HCT116 (cell line): ENCODE results near the gene CHM. TPM values are rescaled to one million over a fixed set of nuclear protein-coding genes. Genes with fewer than 3 reads are reported as not detected.

Experiments used
- ATAC-seq: fragments of 200-7000 bp; cut with Tn5 transposase; 2 replicates; pipeline ENCODE4 v1.9.1; 2020; ENCODE audit warnings: mild to moderate bottlenecking, moderate library complexity
- BruUV-seq: library from RNA; stranded (reverse); fragments of 400-500 nt; replicated peaks from 2 replicates; lab custom pipeline; 2021; lab: Mats Ljungman, UMichigan
- CTCF ChIA-PET: fragments of 300-600 bp; sonication (Branson Sonifier 250); formaldehyde crosslinking; loops from one replicate; lab custom pipeline; 2021; ENCODE audit warnings: antibody characterized with exemption; lab: Charles Lee
- POLR2A ChIA-PET: fragments of 300-600, 350-600 bp; sonication (Branson Sonifier 250); formaldehyde crosslinking; loops from one replicate; lab custom pipeline; 2021; ENCODE audit warnings: antibody characterized with exemption; lab: Charles Lee
- RAD21 ChIA-PET, 2 experiments: fragments of 300-600 bp; sonication (Branson Sonifier 250); formaldehyde crosslinking; loops; one replicate each; lab custom pipeline; 2023; ENCODE audit warnings: low total read pairs in 2 of 2; ENCODE audit not compliant: uncharacterized antibody in 2 of 2, unreplicated experiment in 2 of 2, low non-redundant PET in 1 of 2; lab: Charles Lee
- DNase-seq: peaks from one replicate; pipeline ENCODE4 v3.0.0-alpha.2; 2010; ENCODE audit warnings: low read depth, low spot score
- H2AFZ ChIP-seq: fragments of 200-600 bp; shearing (Covaris generic), sonication (generic); 2 replicates; pipeline ENCODE4 v1.6.1; 2017; ENCODE audit warnings: low read depth, mixed run types, mixed read lengths, antibody characterized with exemption, low read length; ENCODE audit not compliant: poor library complexity, severe bottlenecking
- H3K27ac ChIP-seq: 2 replicates; pipeline ENCODE4 v1.5.1; 2012; ENCODE audit warnings: low read depth, low read length
- H3K27me3 ChIP-seq: fragments of 200-600 bp; sonication (generic); 2 replicates; pipeline ENCODE4 v1.6.1; 2016; ENCODE audit warnings: mixed run types, low read length, mixed read lengths; ENCODE audit not compliant: insufficient read depth
- H3K36me3 ChIP-seq, 2 experiments: fragments of 200-500 bp in 1 of 2; fragments of 200-600 bp in 1 of 2; sonication (Bioruptor generic) in 1 of 2; sonication (generic) in 1 of 2; 2 replicates each; pipeline versions ENCODE4 v1.5.1 to v1.6.1; 2014 to 2016; ENCODE audit warnings: low read length in 2 of 2, inconsistent platforms in 1 of 2, mixed read lengths in 1 of 2, mixed run types in 1 of 2; ENCODE audit not compliant: insufficient read depth in 2 of 2, control insufficient read depth in 1 of 2
- H3K4me1 ChIP-seq, 2 experiments: fragments of 200-600 bp in 1 of 2; sonication (generic) in 1 of 2; 2 replicates each; pipeline versions ENCODE4 v1.5.1 to v1.6.1; 2012 to 2017; ENCODE audit warnings: low read length in 2 of 2, inconsistent platforms in 1 of 2, mild to moderate bottlenecking in 1 of 2, mixed read lengths in 1 of 2, mixed run types in 1 of 2, moderate library complexity in 1 of 2; ENCODE audit not compliant: insufficient read depth in 2 of 2, control insufficient read depth in 1 of 2
- H3K4me2 ChIP-seq: fragments of 200-600 bp; sonication (generic); 2 replicates; pipeline ENCODE4 v1.6.1; 2017; ENCODE audit warnings: mixed run types, low read length, mixed read lengths
- H3K4me3 ChIP-seq, 2 experiments: fragments of 200-600 bp in 1 of 2; sonication (generic) in 1 of 2; replicated peaks in 1 of 2; 2 replicates each; pipeline ENCODE4 v1.5.1; 2011 to 2016; ENCODE audit warnings: low read length in 2 of 2, control low read depth in 1 of 2, low read depth in 1 of 2, mild to moderate bottlenecking in 1 of 2, mixed read lengths in 1 of 2, mixed run types in 1 of 2
- H3K79me2 ChIP-seq: fragments of 200-600 bp; sonication (generic); 2 replicates; pipeline ENCODE4 v1.6.1; 2017; ENCODE audit warnings: mild to moderate bottlenecking, mixed run types, low read length, moderate library complexity, mixed read lengths; ENCODE audit not compliant: insufficient read depth
- H3K9ac ChIP-seq: fragments of 200-600 bp; sonication (generic); 2 replicates; pipeline ENCODE4 v1.6.1; 2016; ENCODE audit warnings: low read length, mixed read lengths
- H3K9me2 ChIP-seq: fragments of 200-600 bp; sonication (generic), shearing (Covaris generic); 2 replicates; pipeline ENCODE4 v1.6.1; 2017; ENCODE audit warnings: mixed run types, mild to moderate bottlenecking, moderate library complexity; ENCODE audit not compliant: insufficient read depth
- H3K9me3 ChIP-seq, 2 experiments: fragments of 200-500 bp in 1 of 2; fragments of 200-600 bp in 1 of 2; sonication (Bioruptor generic) in 1 of 2; sonication (generic) in 1 of 2; 2 replicates each; pipeline ENCODE4 v1.6.1; 2014 to 2017; ENCODE audit warnings: low read length in 2 of 2, mixed read lengths in 2 of 2, inconsistent platforms in 1 of 2, low read depth in 1 of 2, mild to moderate bottlenecking in 1 of 2, mixed run types in 1 of 2, moderate library complexity in 1 of 2; ENCODE audit not compliant: control insufficient read depth in 1 of 2, insufficient read depth in 1 of 2
- H4K20me1 ChIP-seq: fragments of 200-600 bp; sonication (generic), shearing (Covaris generic); 2 replicates; pipeline ENCODE4 v1.6.1; 2017; ENCODE audit warnings: mixed run types, mild to moderate bottlenecking, moderate library complexity; ENCODE audit not compliant: insufficient read depth
- CBX3 ChIP-seq: IDR thresholded peaks from 2 replicates; pipeline ENCODE4 v1.6.1; 2012; ENCODE audit warnings: low read depth
- CEBPB ChIP-seq: IDR thresholded peaks from 2 replicates; pipeline ENCODE4 v1.6.1; 2012; ENCODE audit warnings: low read depth
- EGR1 ChIP-seq: IDR thresholded peaks from 2 replicates; pipeline ENCODE4 v1.6.1; 2012; ENCODE audit warnings: low read depth
- ELF1 ChIP-seq: IDR thresholded peaks from 2 replicates; pipeline ENCODE4 v1.6.1; 2012; ENCODE audit warnings: low read depth, borderline replicate concordance
- EZH2 ChIP-seq: fragments of 200-600 bp; sonication (generic); IDR thresholded peaks from 2 replicates; pipeline ENCODE4 v1.6.1; 2017; ENCODE audit warnings: antibody characterized with exemption, mixed run types
- FOSL1 ChIP-seq: IDR thresholded peaks from 2 replicates; pipeline ENCODE4 v1.6.1; 2012; ENCODE audit warnings: low read depth
- POLR2AphosphoS5 ChIP-seq: IDR thresholded peaks from 2 replicates; pipeline ENCODE4 v1.6.1; 2011; ENCODE audit warnings: mild to moderate bottlenecking, low read depth, low read length, moderate library complexity
- RAD21 ChIP-seq: IDR thresholded peaks from 2 replicates; pipeline ENCODE4 v1.6.1; 2012; ENCODE audit warnings: low read depth, mild to moderate bottlenecking
- SIN3A ChIP-seq: IDR thresholded peaks from 2 replicates; pipeline ENCODE4 v1.6.1; 2012; ENCODE audit warnings: low read depth
- SP1 ChIP-seq: IDR thresholded peaks from 2 replicates; pipeline ENCODE4 v1.6.1; 2012; ENCODE audit warnings: low read depth
- SRF ChIP-seq: IDR thresholded peaks from 2 replicates; pipeline ENCODE4 v1.6.1; 2012; ENCODE audit warnings: low read depth
- TCF7L2 ChIP-seq: IDR thresholded peaks from 2 replicates; pipeline ENCODE4 v1.7.0; 2011; ENCODE audit warnings: borderline replicate concordance, inconsistent platforms; ENCODE audit not compliant: insufficient read depth, insufficient read length; ENCODE audit errors: extremely low read depth
- YY1 ChIP-seq: IDR thresholded peaks from 2 replicates; pipeline ENCODE4 v1.6.1; 2011; ENCODE audit warnings: low read length, low read depth, moderate library complexity, mild to moderate bottlenecking; ENCODE audit not compliant: insufficient replicate concordance; ENCODE audit errors: extremely low read depth
- ZFX ChIP-seq: fragments of 450-650 bp; IDR thresholded peaks from 2 replicates; pipeline ENCODE4 v1.6.1; 2017
- intact Hi-C: fragments of 100-400 bp; cut with micrococcal nuclease; formaldehyde crosslinking; loops from 2 replicates; pipeline ENCODE4 v1.10.0; 2022
- total RNA-seq: library from RNA; stranded (reverse); gene quantifications from one replicate; pipeline ENCODE4 v1.2.1, GENCODE V29; 2021; ENCODE audit not compliant: unreplicated experiment
- TF ChIP-seq, protein P1 (sequence below): IDR thresholded peaks from 2 replicates; pipeline ENCODE4 v1.6.1; 2011; ENCODE audit warnings: mild to moderate bottlenecking, low read length, moderate library complexity; ENCODE audit not compliant: insufficient replicate concordance; ENCODE audit errors: extremely low read depth
- TF ChIP-seq, protein P2 (sequence below): IDR thresholded peaks from 2 replicates; pipeline ENCODE4 v1.6.1; 2012
- TF ChIP-seq, protein P3 (sequence below): IDR thresholded peaks from 2 replicates; pipeline ENCODE4 v1.6.1; 2012; ENCODE audit warnings: low read depth
- TF ChIP-seq, protein P4 (sequence below): IDR thresholded peaks from 2 replicates; pipeline ENCODE4 v1.6.1; 2012
- TF ChIP-seq, protein P5 (sequence below), 3 experiments: fragments of 200-600 bp in 1 of 3; sonication (generic) in 1 of 3; IDR thresholded peaks in 2 of 3; conservative IDR thresholded peaks in 1 of 3; 2 replicates each; pipeline ENCODE4 v1.5.1; 2012 to 2017; ENCODE audit warnings: low read depth in 2 of 3, low read length in 2 of 3, antibody characterized with exemption in 1 of 3, borderline replicate concordance in 1 of 3, control low read depth in 1 of 3, mild to moderate bottlenecking in 1 of 3, mixed read lengths in 1 of 3, mixed run types in 1 of 3, moderate library complexity in 1 of 3; ENCODE audit not compliant: insufficient read depth in 1 of 3

The CHM gene
- total RNA-seq, 1 experiment from 2014 or later, result 17.1 TPM

DNA sequence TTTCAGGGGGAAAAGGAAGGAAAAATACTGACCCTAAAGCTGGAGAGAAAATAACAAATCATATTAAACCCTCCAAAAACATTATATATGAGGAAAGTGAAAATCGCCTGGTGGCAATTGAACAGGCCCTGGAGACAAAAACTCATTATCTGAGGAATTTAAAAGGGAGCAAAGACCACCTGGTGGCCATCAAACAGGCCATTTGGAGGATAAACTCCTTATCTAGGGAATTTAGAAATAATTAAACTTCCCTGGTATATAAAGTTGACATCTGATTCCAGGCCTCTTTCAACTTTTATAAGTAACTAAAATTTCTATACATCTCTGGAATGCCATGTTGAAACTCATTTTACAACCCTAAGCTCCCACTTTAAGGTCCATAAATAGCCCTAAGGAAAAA lies 35.2 kb downstream of the CHM start:
- no peaks in the 10 kb centered on the region for H3K36me3 ChIP-seq
- H3K9me2 ChIP-seq, result no peaks in the 10 kb centered on the region
- H4K20me1 ChIP-seq, result no peaks in the 10 kb centered on the region
- BruUV-seq, result no TSS peak
- TF ChIP-seq SIN3A, result no peak
- TF ChIP-seq FOSL1, result no peak
- no peak for TF ChIP-seq TCF7L2
- no peak for TF ChIP-seq RAD21
- no peak for TF ChIP-seq POLR2AphosphoS5
- TF ChIP-seq SRF, result no peak
- TF ChIP-seq, protein P1, sequence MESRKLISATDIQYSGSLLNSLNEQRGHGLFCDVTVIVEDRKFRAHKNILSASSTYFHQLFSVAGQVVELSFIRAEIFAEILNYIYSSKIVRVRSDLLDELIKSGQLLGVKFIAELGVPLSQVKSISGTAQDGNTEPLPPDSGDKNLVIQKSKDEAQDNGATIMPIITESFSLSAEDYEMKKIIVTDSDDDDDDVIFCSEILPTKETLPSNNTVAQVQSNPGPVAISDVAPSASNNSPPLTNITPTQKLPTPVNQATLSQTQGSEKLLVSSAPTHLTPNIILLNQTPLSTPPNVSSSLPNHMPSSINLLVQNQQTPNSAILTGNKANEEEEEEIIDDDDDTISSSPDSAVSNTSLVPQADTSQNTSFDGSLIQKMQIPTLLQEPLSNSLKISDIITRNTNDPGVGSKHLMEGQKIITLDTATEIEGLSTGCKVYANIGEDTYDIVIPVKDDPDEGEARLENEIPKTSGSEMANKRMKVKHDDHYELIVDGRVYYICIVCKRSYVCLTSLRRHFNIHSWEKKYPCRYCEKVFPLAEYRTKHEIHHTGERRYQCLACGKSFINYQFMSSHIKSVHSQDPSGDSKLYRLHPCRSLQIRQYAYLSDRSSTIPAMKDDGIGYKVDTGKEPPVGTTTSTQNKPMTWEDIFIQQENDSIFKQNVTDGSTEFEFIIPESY, result no peak
- TF ChIP-seq, protein P2, sequence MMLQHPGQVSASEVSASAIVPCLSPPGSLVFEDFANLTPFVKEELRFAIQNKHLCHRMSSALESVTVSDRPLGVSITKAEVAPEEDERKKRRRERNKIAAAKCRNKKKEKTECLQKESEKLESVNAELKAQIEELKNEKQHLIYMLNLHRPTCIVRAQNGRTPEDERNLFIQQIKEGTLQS, result no peak
- no peak for TF ChIP-seq SP1
- TF ChIP-seq CEBPB, result no peak
- no peak for TF ChIP-seq CBX3
- TF ChIP-seq YY1, result no peak
- TF ChIP-seq ZFX, result no peak
- TF ChIP-seq, protein P3, sequence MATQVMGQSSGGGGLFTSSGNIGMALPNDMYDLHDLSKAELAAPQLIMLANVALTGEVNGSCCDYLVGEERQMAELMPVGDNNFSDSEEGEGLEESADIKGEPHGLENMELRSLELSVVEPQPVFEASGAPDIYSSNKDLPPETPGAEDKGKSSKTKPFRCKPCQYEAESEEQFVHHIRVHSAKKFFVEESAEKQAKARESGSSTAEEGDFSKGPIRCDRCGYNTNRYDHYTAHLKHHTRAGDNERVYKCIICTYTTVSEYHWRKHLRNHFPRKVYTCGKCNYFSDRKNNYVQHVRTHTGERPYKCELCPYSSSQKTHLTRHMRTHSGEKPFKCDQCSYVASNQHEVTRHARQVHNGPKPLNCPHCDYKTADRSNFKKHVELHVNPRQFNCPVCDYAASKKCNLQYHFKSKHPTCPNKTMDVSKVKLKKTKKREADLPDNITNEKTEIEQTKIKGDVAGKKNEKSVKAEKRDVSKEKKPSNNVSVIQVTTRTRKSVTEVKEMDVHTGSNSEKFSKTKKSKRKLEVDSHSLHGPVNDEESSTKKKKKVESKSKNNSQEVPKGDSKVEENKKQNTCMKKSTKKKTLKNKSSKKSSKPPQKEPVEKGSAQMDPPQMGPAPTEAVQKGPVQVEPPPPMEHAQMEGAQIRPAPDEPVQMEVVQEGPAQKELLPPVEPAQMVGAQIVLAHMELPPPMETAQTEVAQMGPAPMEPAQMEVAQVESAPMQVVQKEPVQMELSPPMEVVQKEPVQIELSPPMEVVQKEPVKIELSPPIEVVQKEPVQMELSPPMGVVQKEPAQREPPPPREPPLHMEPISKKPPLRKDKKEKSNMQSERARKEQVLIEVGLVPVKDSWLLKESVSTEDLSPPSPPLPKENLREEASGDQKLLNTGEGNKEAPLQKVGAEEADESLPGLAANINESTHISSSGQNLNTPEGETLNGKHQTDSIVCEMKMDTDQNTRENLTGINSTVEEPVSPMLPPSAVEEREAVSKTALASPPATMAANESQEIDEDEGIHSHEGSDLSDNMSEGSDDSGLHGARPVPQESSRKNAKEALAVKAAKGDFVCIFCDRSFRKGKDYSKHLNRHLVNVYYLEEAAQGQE, result no peak
- no peak for TF ChIP-seq EZH2
- TF ChIP-seq, protein P4, sequence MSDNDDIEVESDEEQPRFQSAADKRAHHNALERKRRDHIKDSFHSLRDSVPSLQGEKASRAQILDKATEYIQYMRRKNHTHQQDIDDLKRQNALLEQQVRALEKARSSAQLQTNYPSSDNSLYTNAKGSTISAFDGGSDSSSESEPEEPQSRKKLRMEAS, result no peak
- TF ChIP-seq, protein P5, sequence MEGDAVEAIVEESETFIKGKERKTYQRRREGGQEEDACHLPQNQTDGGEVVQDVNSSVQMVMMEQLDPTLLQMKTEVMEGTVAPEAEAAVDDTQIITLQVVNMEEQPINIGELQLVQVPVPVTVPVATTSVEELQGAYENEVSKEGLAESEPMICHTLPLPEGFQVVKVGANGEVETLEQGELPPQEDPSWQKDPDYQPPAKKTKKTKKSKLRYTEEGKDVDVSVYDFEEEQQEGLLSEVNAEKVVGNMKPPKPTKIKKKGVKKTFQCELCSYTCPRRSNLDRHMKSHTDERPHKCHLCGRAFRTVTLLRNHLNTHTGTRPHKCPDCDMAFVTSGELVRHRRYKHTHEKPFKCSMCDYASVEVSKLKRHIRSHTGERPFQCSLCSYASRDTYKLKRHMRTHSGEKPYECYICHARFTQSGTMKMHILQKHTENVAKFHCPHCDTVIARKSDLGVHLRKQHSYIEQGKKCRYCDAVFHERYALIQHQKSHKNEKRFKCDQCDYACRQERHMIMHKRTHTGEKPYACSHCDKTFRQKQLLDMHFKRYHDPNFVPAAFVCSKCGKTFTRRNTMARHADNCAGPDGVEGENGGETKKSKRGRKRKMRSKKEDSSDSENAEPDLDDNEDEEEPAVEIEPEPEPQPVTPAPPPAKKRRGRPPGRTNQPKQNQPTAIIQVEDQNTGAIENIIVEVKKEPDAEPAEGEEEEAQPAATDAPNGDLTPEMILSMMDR (IDR thresholded peaks at IDR 0.05 in 2 of 3, conservative IDR thresholded peaks at IDR 0.05 in 1 of 3; ENCODE audit: borderline replicate concordance in 1 of 3, insufficient read depth in 1 of 3, low read depth in 2 of 3, low read length in 2 of 3), result no peak
- no peak for TF ChIP-seq EGR1
- no peak for TF ChIP-seq ELF1
- no peak for DNase-seq
- no peaks in the 10 kb centered on the region for H3K9me3 ChIP-seq
- no peaks in the 10 kb centered on the region for H3K79me2 ChIP-seq
- H3K27ac ChIP-seq, result no peak overlapping the region
- no peaks in the 10 kb centered on the region for H3K27me3 ChIP-seq
- H3K4me2 ChIP-seq, result no peak overlapping the region
- POLR2A ChIA-PET, result no interaction called here
- intact Hi-C loops, result no loop called here
- CTCF ChIA-PET, result no interaction called here
- H3K4me3 ChIP-seq, result no peak overlapping the region
- ATAC-seq, result no peak
- H2AFZ ChIP-seq, result no peak overlapping the region
- no peak overlapping the region for H3K9ac ChIP-seq
- RAD21 ChIA-PET, result no interaction called here
- no peaks in the 10 kb centered on the region for H3K4me1 ChIP-seq
